Peyer's patch (tissue), 4 donors: ENCODE data around the gene FOXC1. TPM values are rescaled to one million over a fixed set of nuclear protein-coding genes. Genes with fewer than 3 reads are reported as not detected.

Experiments used
- DNase-seq, 3 donors: peaks; one replicate each; pipeline ENCODE4 v3.0.0-alpha.2; 2017 to 2019
- H3K27ac ChIP-seq, 4 donors: fragments of 200-600 bp; sonication (generic); one replicate each; pipeline ENCODE4 v1.5.1; 2016 to 2019
- H3K27me3 ChIP-seq, 2 donors: fragments of 200-600 bp; sonication (generic); one replicate each; pipeline ENCODE4 v1.5.1; 2019
- H3K36me3 ChIP-seq, 3 donors: fragments of 200-600 bp; sonication (generic); one replicate each; pipeline ENCODE4 v1.5.1; 2016 to 2019
- H3K4me1 ChIP-seq, 4 donors: fragments of 200-600 bp; sonication (generic); one replicate each; pipeline ENCODE4 v1.5.1; 2016 to 2019
- H3K4me3 ChIP-seq, 4 donors: fragments of 200-600 bp; sonication (generic); 1 replicate in 3 of 4; 2 replicates in 1 of 4; pipeline ENCODE4 v1.5.1; 2016 to 2019; ENCODE audit warnings: mild to moderate bottlenecking in 1 of 4
- H3K9me3 ChIP-seq, 4 donors: fragments of 200-600 bp; sonication (generic); one replicate each; pipeline ENCODE4 v1.5.1; 2016 to 2019; ENCODE audit warnings: mild to moderate bottlenecking in 1 of 4
- CTCF ChIP-seq, 6 experiments: fragments of 450-650 bp in 4 of 6; fragments of 200-600 bp in 2 of 6; sonication (generic) in 1 of 6; IDR thresholded peaks; one replicate each; pipeline ENCODE4 v1.5.1; 2017 to 2019; ENCODE audit warnings: antibody characterized with exemption in 6 of 6, mild to moderate bottlenecking in 3 of 6, moderate library complexity in 1 of 6
- POLR2A ChIP-seq, 2 donors: fragments of 450-650 bp; IDR thresholded peaks; one replicate each; pipeline ENCODE4 v1.5.1; 2017; ENCODE audit warnings: antibody characterized with exemption in 2 of 2, mild to moderate bottlenecking in 2 of 2, moderate library complexity in 2 of 2
- total RNA-seq, 4 donors: library from RNA; depleted of rRNA; stranded (reverse); fragments of >200 nt; gene quantifications; one replicate each; pipeline ENCODE4 v1.1.0, GENCODE V29; 2016

The FOXC1 gene
- total RNA-seq, 4 donors from 2014 or later: 1.6 to 3.3 (median 2.7) TPM; not detected in 1

DNA sequence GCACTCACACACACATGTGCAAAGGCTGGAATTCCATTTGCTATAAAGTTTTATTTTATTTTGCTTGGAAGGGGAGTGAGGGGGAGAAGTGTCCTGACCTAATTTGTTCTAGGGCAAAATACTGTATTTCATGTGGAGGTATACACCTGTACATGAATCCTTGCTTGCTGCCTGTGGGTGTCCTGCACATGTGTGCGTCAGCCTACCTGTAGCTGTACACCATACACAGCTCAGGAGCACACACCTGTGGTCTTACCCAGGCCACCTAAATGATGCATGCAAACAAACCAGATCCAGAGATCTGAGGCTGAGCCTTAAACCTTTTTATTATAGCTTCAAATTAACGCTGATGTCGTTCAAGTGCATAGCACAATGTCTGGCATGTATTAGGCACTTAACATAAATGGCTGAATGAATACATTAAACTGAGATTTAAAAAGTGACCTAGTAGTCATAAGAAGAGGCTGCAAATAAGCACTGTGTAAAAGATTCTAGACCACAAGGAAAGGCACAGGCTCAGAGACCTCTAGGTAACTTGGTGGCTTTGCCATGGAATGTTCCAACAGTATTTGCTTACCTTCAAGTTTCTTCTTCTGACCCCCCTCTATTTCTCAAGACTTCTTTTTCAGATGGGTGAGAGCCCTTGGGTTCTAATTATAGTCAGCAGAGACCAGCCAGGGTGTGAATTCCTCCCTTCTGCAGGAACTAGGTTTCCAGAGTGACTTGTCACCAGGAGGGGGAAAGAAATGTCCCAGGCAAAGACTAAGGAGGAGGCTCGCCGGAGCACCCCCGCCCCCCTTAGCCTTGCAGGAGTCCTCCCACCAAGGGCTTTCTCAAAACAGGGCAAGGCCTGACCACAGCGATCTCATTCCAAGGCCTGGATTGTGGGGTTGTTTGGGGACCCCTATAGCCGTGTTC, 13.4 kb downstream of the FOXC1 start:
- no peak for DNase-seq
- Histone ChIP-seq H3K4me1 (peaks cover 0 to 25% (median 3%) of the 10 kb centered on the region in 4 donors), H3K27ac (no peak overlapping the region), H3K9me3 (no peaks in the 10 kb centered on the region), H3K36me3 (peaks cover 0 to 26% (median 0%) of the 10 kb centered on the region in 3 donors), H3K27me3 (peaks cover 0 to 19% of the 10 kb centered on the region in 2 donors), H3K4me3 (no peak overlapping the region)
- TF ChIP-seq CTCF (IDR thresholded peaks at IDR 0.05) (no peak), POLR2A (IDR thresholded peaks at IDR 0.05) (no peak)

DNA sequence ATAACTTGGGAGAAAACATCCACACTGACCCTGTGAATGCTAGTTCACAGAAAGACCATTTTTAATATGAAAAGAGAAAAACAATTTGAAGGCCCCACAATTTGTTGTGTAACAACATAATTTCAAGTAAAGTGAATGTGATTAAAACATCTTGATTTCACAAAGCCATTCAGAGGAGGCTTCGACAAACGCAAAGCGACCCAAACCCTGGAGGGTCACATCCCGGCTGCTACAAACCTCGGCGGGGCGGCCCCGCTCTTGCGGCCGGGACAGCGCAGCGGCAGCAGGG, 14.0 kb downstream of the FOXC1 start:
- DNase-seq: no peak
- H3K27me3 ChIP-seq: peaks cover 0 to 19% of the 10 kb centered on the region in 2 donors
- TF ChIP-seq POLR2A (IDR thresholded peaks at IDR 0.05) (no peak), CTCF (IDR thresholded peaks at IDR 0.05) (no peak)
- no peak overlapping the region for H3K4me3 ChIP-seq
- H3K27ac ChIP-seq: no peak overlapping the region
- H3K4me1 ChIP-seq: peaks cover 0 to 25% (median 3%) of the 10 kb centered on the region in 4 donors
- no peaks in the 10 kb centered on the region for H3K9me3 ChIP-seq
- peaks cover 0 to 26% (median 0%) of the 10 kb centered on the region in 3 donors for H3K36me3 ChIP-seq

GRCh38 chr6:1624058-1624850, 14.5 kb downstream of the FOXC1 start:
- DNase-seq: peak in 1 of 3 donors; percentile 49
- H3K27me3 ChIP-seq: peaks cover 0 to 18% of the 10 kb centered on the region in 2 donors
- peaks cover 0 to 25% (median 3%) of the 10 kb centered on the region in 4 donors for H3K4me1 ChIP-seq
- TF ChIP-seq CTCF (IDR thresholded peaks at IDR 0.05) (no peak), POLR2A (IDR thresholded peaks at IDR 0.05) (no peak)
- peak overlapping the region; percentile 10 to 45 (median 32) for H3K4me3 ChIP-seq
- no peak overlapping the region for H3K27ac ChIP-seq
- H3K9me3 ChIP-seq: no peaks in the 10 kb centered on the region
- H3K36me3 ChIP-seq: peaks cover 0 to 26% (median 0%) of the 10 kb centered on the region in 3 donors

DNA sequence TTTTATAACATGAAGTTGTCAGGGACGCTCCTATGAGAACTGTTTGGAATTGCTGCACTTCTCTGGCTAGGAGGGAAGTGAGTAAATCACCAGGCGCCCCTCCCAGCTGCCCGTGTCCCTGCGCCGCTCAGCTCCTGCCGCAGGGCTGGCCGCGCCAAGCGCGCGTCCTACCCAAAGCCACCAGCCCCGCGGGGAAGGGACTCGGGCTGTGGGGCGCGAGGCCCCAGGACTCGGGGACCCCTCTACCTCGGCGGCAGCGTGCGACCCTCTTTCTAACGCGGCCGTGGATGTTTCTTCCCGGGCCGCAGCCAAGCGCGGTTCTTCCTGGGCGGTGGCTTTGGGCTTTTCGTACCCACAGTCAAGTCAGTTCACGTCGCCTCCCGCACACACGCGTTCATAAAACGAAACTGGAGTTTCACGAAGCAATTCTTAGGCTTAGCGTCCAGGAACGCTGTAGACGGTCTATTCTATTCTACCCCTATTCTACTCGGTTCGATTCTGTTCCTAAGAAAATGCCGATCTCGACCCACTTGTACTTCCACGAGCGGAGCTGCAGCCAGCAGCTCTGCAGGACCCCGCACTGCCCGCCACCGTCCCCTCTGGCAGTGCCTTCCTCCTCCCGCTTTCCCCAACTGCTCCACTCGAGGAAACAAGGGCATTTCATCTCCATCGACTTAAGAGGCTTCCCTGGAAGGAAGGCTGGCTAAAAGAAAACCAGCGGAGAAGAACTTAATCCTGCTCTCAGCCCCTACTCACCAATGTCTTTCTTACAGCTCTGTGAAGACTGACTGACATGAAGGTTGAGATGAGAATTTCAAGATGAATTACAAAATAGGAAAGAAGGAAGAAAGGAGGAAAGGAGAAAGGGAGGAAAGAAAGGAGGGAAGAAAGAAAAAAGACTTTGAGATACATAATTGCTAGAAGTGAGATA, 15.4 kb downstream of the FOXC1 start:
- no peak overlapping the region for H3K27ac ChIP-seq
- H3K4me3 ChIP-seq: peak overlapping the region; percentile 27 to 48 (median 39)
- H3K9me3 ChIP-seq: no peaks in the 10 kb centered on the region
- H3K4me1 ChIP-seq: peaks cover 0 to 17% (median 1%) of the 10 kb centered on the region in 4 donors
- H3K36me3 ChIP-seq: peaks cover 0 to 26% (median 0%) of the 10 kb centered on the region in 3 donors
- TF ChIP-seq CTCF (IDR thresholded peaks at IDR 0.05): no peak
- TF ChIP-seq POLR2A (IDR thresholded peaks at IDR 0.05): no peak
- DNase-seq: peak in 1 of 3 donors; percentile 49
- peaks cover 0 to 10% of the 10 kb centered on the region in 2 donors for H3K27me3 ChIP-seq
